Heart right ventricle (tissue), 16 donors: ENCODE results near the gene LLGL1. TPM values are rescaled to one million over a fixed set of nuclear protein-coding genes. Genes with fewer than 3 reads are reported as not detected.
A peak's percentile ranks its signal among the peaks of the same experiment; 100 is the strongest.

Experiments
- ATAC-seq, 8 donors: fragments of 200-7000 bp; cut with Tn5 transposase; one replicate each; pipeline ENCODE4 v1.9.1; 2020; ENCODE audit warnings: mild to moderate bottlenecking in 8 of 8, moderate library complexity in 8 of 8, moderate number of reproducible peaks in 1 of 8
- DNase-seq, 2 donors: peaks; one replicate each; pipeline ENCODE4 v3.0.0-alpha.2; 2020
- H3K27ac ChIP-seq, 10 donors: fragments of 200-600 bp; sonication (generic) in 2 of 10; one replicate each; pipeline versions ENCODE4 v1.5.0 to v1.8.0; 2020 to 2022; ENCODE audit warnings: mild to moderate bottlenecking in 3 of 10
- H3K27me3 ChIP-seq, 7 donors: fragments of 200-600 bp; one replicate each; pipeline ENCODE4 v1.8.0; 2021 to 2022; ENCODE audit warnings: mild to moderate bottlenecking in 2 of 7
- H3K36me3 ChIP-seq, 9 donors: fragments of 200-600 bp; sonication (generic) in 1 of 9; one replicate each; pipeline versions ENCODE4 v1.5.0 to v1.8.0; 2020 to 2022; ENCODE audit warnings: mild to moderate bottlenecking in 2 of 9
- H3K4me1 ChIP-seq, 9 donors: fragments of 200-600 bp; sonication (generic) in 1 of 9; one replicate each; pipeline versions ENCODE4 v1.5.0 to v1.8.0; 2020 to 2022; ENCODE audit warnings: mild to moderate bottlenecking in 4 of 9
- H3K4me3 ChIP-seq, 10 donors: fragments of 200-600 bp; sonication (generic) in 2 of 10; one replicate each; pipeline versions ENCODE4 v1.5.0 to v1.8.0; 2020 to 2022; ENCODE audit warnings: mild to moderate bottlenecking in 7 of 10, moderate library complexity in 2 of 10
- H3K9me3 ChIP-seq, 11 donors: fragments of 200-600 bp in 10 of 11; sonication (generic) in 2 of 11; one replicate each; pipeline versions ENCODE4 v1.5.0 to v1.8.0; 2013 to 2022; ENCODE audit warnings: mild to moderate bottlenecking in 2 of 11, control low read depth in 1 of 11, moderate library complexity in 1 of 11
- CTCF ChIP-seq, 9 donors: fragments of 200-600 bp; sonication (generic) in 2 of 9; IDR thresholded peaks; one replicate each; pipeline versions ENCODE4 v1.5.0 to v1.8.0; 2021 to 2022; ENCODE audit warnings: antibody characterized with exemption in 9 of 9, mild to moderate bottlenecking in 5 of 9, moderate library complexity in 1 of 9
- whole genome bisulfite sequencing, 2 donors: extraction: QIAGEN DNeasy Blood & Tissue Kit; methylation state at CpG; one replicate each; pipeline ENCODE4 v1.1.7; 2013; ENCODE audit warnings: inconsistent platforms in 1 of 2; 5-methylcytosine and 5-hydroxymethylcytosine counted together
- intact Hi-C, 10 donors: fragments of 100-400 bp; cut with DNase I; formaldehyde crosslinking; loops; one replicate each; pipeline versions ENCODE4 v1.11.1 to v1.14.2; 2022
- polyA plus RNA-seq, 2 donors: library from polyadenylated mRNA; stranded (reverse); fragments of 200-250 nt; gene quantifications; one replicate each; pipeline ENCODE4 v1.2.3, GENCODE V29; 2013
- total RNA-seq, 10 donors: library from RNA; stranded (reverse); fragmentation: NEBNext Ultra II Directional in 3 of 10; extraction: Animal tissue kit (Norgen Biotek cat#: 25700) in 3 of 10; gene quantifications; one replicate each; pipeline versions ENCODE4 v1.2.1 to v1.2.4, GENCODE V29; 2021 to 2023
- donor health status: Arrhythmogenic right ventricular cardiomyopathy.
- donor health status: ischemic (EF 13 %, LVEDD 7.1; RV severe dilation, severe dysfunction).
- donor health status: healthy with polysubstance abuse.
- donor health status: DM: no; HTN: yes; CAD: no.
- donor health status: DM: no; HTN: no; CAD: no.
- donor health status: ischemic (EF 25% LVEDD 6.9; RV normal size, moderate dysfunction).
- donor health status: ischemic (EF 25% LVEDD 5.7; RV mildly dilated, moderate dysfunction).
- donor health status: healthy.
- donor health status: DM: yes; HTN: yes; CAD: no.
- donor health status: Ischemic cardiomyopathy.
- donor health status: ischemic (EF 35%, LVEDD 5.7; RV mildly dilated, moderate dysfunction).
- donor health status: nonischemic (EF 11% LVEDD 7.7; RV severe dilation, severe dysfunction).
- donor health status: DM: yes; HTN: yes; CAD: no.
- donor health status: PGD.
- donor health status: ischemic (EF 29% LVEDD 5.4; RV normal size, mild dysfunction).
- donor health status: nonischemic (EF 23%, LVEDD 6.1; RV moderate dilation, normal function).

Gene LLGL1
- total and polyA plus RNA-seq, 12 donors = 5.8 to 12.4 (median 8.6) TPM

- intact Hi-C loops = no loop called here
- no peak for TF ChIP-seq CTCF (IDR thresholded peaks at IDR 0.05)
- Histone ChIP-seq H3K27ac (no peak overlapping the region), H3K9me3 (no peaks in the 10 kb centered on the region), H3K27me3 (no peaks in the 10 kb centered on the region), H3K4me3 (no peak overlapping the region), H3K4me1 (peaks cover 12 to 31% (median 21%) of the 10 kb centered on the region in 9 donors), H3K36me3 (peaks cover 5 to 100% (median 46%) of the 10 kb centered on the region in 9 donors)
- no peak for DNase-seq
- ATAC-seq = no peak
- 89 to 91% methylated on average over 21 of the region's 21 CpGs for WGBS, 2 donors
These were observed 19.8 kb downstream of the LLGL1 start for GRCh38 chr17:18245038-18245776.

- Histone ChIP-seq H3K4me3 (no peak overlapping the region), H3K9me3 (no peaks in the 10 kb centered on the region), H3K27ac (peak overlapping the region in 2 of 10 donors; percentile 84 to 91), H3K27me3 (no peaks in the 10 kb centered on the region), H3K36me3 (peaks cover 12 to 100% (median 56%) of the 10 kb centered on the region in 9 donors), H3K4me1 (peaks cover 12 to 31% (median 21%) of the 10 kb centered on the region in 9 donors)
- intact Hi-C loops = no loop called here
- DNase-seq (no peak), ATAC-seq (no peak)
- 90 to 91% methylated on average over 24 of the region's 24 CpGs for WGBS, 2 donors
- no peak for TF ChIP-seq CTCF (IDR thresholded peaks at IDR 0.05)
These were observed 20.8 kb downstream of the LLGL1 start for GRCh38 chr17:18246109-18246725.

- Histone ChIP-seq H3K4me1 (peaks cover 12 to 31% (median 21%) of the 10 kb centered on the region in 9 donors), H3K27me3 (no peaks in the 10 kb centered on the region), H3K27ac (peak overlapping the region in 9 of 10 donors; percentile 19 to 91 (median 83)), H3K4me3 (peak overlapping the region in 1 of 10 donors; percentile 2), H3K9me3 (no peaks in the 10 kb centered on the region), H3K36me3 (peaks cover 12 to 100% (median 64%) of the 10 kb centered on the region in 9 donors)
- ATAC-seq (peak in 7 of 8 donors; percentile 23 to 66 (median 38)), DNase-seq (peak; percentile 54 to 62)
- TF ChIP-seq CTCF (IDR thresholded peaks at IDR 0.05) = no peak
- intact Hi-C loops = no loop called here
- WGBS, 2 donors = 39 to 47% methylated on average over 42 to 46 of the region's 46 CpGs
These were observed 21.6 kb downstream of the LLGL1 start for GRCh38 chr17:18246880-18247612.

GRCh38 chr17:18247613-18248001, 22.2 kb downstream of the LLGL1 start:
- H3K27ac ChIP-seq = peak overlapping the region; percentile 44 to 91 (median 77)
- TF ChIP-seq CTCF (IDR thresholded peaks at IDR 0.05) = no peak
- WGBS, 2 donors = 71 to 72% methylated on average over 30 of the region's 30 CpGs
- DNase-seq (peak in 1 of 2 donors; percentile 54), ATAC-seq (peak in 6 of 8 donors; percentile 9 to 41 (median 23))
- no peak overlapping the region for H3K4me3 ChIP-seq
- H3K9me3 ChIP-seq = no peaks in the 10 kb centered on the region
- peaks cover 12 to 31% (median 21%) of the 10 kb centered on the region in 9 donors for H3K4me1 ChIP-seq
- no peaks in the 10 kb centered on the region for H3K27me3 ChIP-seq
- H3K36me3 ChIP-seq = peaks cover 14 to 100% (median 68%) of the 10 kb centered on the region in 9 donors
- intact Hi-C loops = no loop called here
